K562 (cell line): ENCODE data around the gene CAMKV. TPM values are rescaled to one million over a fixed set of nuclear protein-coding genes. Genes with fewer than 3 reads are reported as not detected.
"Not testable (repeated sequence)": the region's sequence is repeated elsewhere in the genome, so short reads cannot be mapped to it uniquely, and the experiment has no call there.

Source experiments
- ATAC-seq: fragments of 200-7000 bp; cut with Tn5 transposase; 3 replicates; pipeline ENCODE4 v1.9.1; 2020; ENCODE audit warnings: moderate library complexity
- BruUV-seq: library from RNA; stranded (reverse); fragments of 400-500 nt; replicated peaks from 2 replicates; lab custom pipeline; 2021; lab: Mats Ljungman, UMichigan
- CTCF ChIA-PET: fragments of 300-600 bp; formaldehyde crosslinking; extraction: SDS; loops from one replicate; lab custom pipeline; 2021; ENCODE audit warnings: low intra/inter-chr PET ratio; lab: Yijun Ruan, JAX
- POLR2A ChIA-PET: fragments of 300-600, 350-650 bp; sonication (Branson Sonifier 250); formaldehyde crosslinking; extraction: SDS; loops from one replicate; lab custom pipeline; 2021; ENCODE audit warnings: antibody characterized with exemption, inconsistent platforms; lab: Yijun Ruan, JAX
- DNase-seq, 4 experiments: peaks; one replicate each; pipeline versions ENCODE4 v3.0.0 to v3.0.0-alpha.2; 2011 to 2018; ENCODE audit warnings: low spot score in 3 of 4, mixed read lengths in 3 of 4; ENCODE audit errors: extremely low read depth in 1 of 4
- FAIRE-seq: peaks from 2 replicates; lab custom pipeline; 2011; peaks lifted over from hg19 to GRCh38; lab: Jason Lieb, UNC
- H2AFZ ChIP-seq: 2 replicates; pipeline ENCODE4 v1.6.0; 2011; ENCODE audit warnings: low read depth, low read length, control low read depth, inconsistent platforms
- H3K27ac ChIP-seq: fragments of 200-600 bp; 3 replicates; pipeline ENCODE4 v1.8.0; 2011; ENCODE audit warnings: low read depth, mild to moderate bottlenecking, control low read depth, inconsistent platforms, low read length, moderate library complexity, mixed read lengths; ENCODE audit errors: extremely low read depth
- H3K27me3 ChIP-seq, 2 experiments: fragments of 300-600 bp in 1 of 2; 2 replicates in 1 of 2; 3 replicates in 1 of 2; pipeline versions ENCODE4 v1.6.0 to v1.8.0; 2011; ENCODE audit warnings: inconsistent platforms in 2 of 2, low read length in 2 of 2, mild to moderate bottlenecking in 1 of 2, mixed read lengths in 1 of 2, moderate library complexity in 1 of 2; ENCODE audit not compliant: control insufficient read depth in 2 of 2, insufficient read depth in 2 of 2
- H3K36me3 ChIP-seq: fragments of 300-600 bp; 3 replicates; pipeline ENCODE4 v1.8.0; 2011; ENCODE audit warnings: mild to moderate bottlenecking, low read length, inconsistent platforms; ENCODE audit not compliant: control insufficient read depth, insufficient read depth
- H3K4me1 ChIP-seq, 2 experiments: fragments of 200-600 bp in 1 of 2; replicated peaks in 1 of 2; 2 replicates in 1 of 2; 3 replicates in 1 of 2; pipeline versions ENCODE4 v1.5.1 to v1.8.0; 2011; ENCODE audit warnings: inconsistent platforms in 2 of 2, low read length in 2 of 2, mild to moderate bottlenecking in 1 of 2, mixed read lengths in 1 of 2, moderate library complexity in 1 of 2; ENCODE audit not compliant: control insufficient read depth in 2 of 2, insufficient read depth in 2 of 2
- H3K4me2 ChIP-seq: 2 replicates; pipeline ENCODE4 v1.6.1; 2011; ENCODE audit warnings: low read length, control low read depth, inconsistent platforms, mixed read lengths; ENCODE audit not compliant: insufficient read depth
- H3K4me3 ChIP-seq: fragments of 200-600 bp; sonication (generic), shearing (Covaris generic); 2 replicates; pipeline ENCODE4 v1.5.1; 2016; ENCODE audit warnings: control low read depth, inconsistent platforms
- H3K79me2 ChIP-seq: fragments of 200-600 bp; 3 replicates; pipeline ENCODE4 v1.8.0; 2011; ENCODE audit warnings: low read length, inconsistent platforms; ENCODE audit not compliant: control insufficient read depth, insufficient read depth
- H3K9ac ChIP-seq, 2 experiments: 2 replicates each; pipeline versions ENCODE4 v1.6.0 to v1.6.1; 2011; ENCODE audit warnings: low read depth in 2 of 2, low read length in 2 of 2, control low read depth in 1 of 2, inconsistent platforms in 1 of 2, mild to moderate bottlenecking in 1 of 2, mixed read lengths in 1 of 2; ENCODE audit not compliant: insufficient read depth in 1 of 2
- H3K9me1 ChIP-seq: one replicate; pipeline ENCODE4 v1.6.0; 2011; ENCODE audit warnings: inconsistent platforms, mild to moderate bottlenecking, low read length, moderate library complexity; ENCODE audit not compliant: control insufficient read depth, insufficient read depth
- H3K9me3 ChIP-seq: replicated peaks from 2 replicates; pipeline ENCODE4 v1.5.1; 2011; ENCODE audit warnings: low read depth, low read length, inconsistent platforms; ENCODE audit not compliant: control insufficient read depth, insufficient read depth
- H4K20me1 ChIP-seq: replicated peaks from 2 replicates; pipeline ENCODE4 v1.6.1; 2011; ENCODE audit warnings: low read length, inconsistent platforms, mixed read lengths; ENCODE audit not compliant: control insufficient read depth, insufficient read depth
- WGBS: fragments of 100-300 bp; shearing (Covaris generic); methylation state at CpG from one replicate; pipeline ENCODE4 v1.1.6; 2016; ENCODE audit warnings: low coverage, mixed read lengths; ENCODE audit not compliant: insufficient coverage; ENCODE audit errors: missing lambda C conversion rate; 5-methylcytosine and 5-hydroxymethylcytosine counted together
- in situ Hi-C: fragments of 300-500 bp; cut with MboI; formaldehyde crosslinking; loops from 4 replicates; pipeline ENCODE4 v1.15.0; 2018; ENCODE audit warnings: inconsistent platforms, mixed read lengths
- intact Hi-C: fragments of 100-400 bp; cut with micrococcal nuclease; formaldehyde crosslinking; loops from 2 replicates; pipeline ENCODE4 v1.14.2; 2022
- polyA plus RNA-seq, 8 experiments: library from polyadenylated mRNA; depleted of rRNA in 4 of 8; stranded (reverse) in 5 of 8; unstranded in 3 of 8; fragments of >200 nt; fragmentation: Nextera tagmentation in 2 of 8; fragmentation: Illumina TruSeq in 1 of 8; extraction: Ambion mirVana in 2 of 8; extraction: Trizol in 1 of 8; gene quantifications; 2 replicates each; pipeline versions ENCODE4 v1.2.1 to v1.2.3, GENCODE V29; 2011 to 2014; ENCODE audit warnings: inconsistent platforms in 1 of 8, missing spikeins in 1 of 8
- total RNA-seq, 7 experiments: library from RNA; depleted of rRNA in 6 of 7; stranded (reverse); fragments of >200 nt in 6 of 7; fragmentation: Illumina TruSeq in 2 of 7; extraction: Trizol in 2 of 7; gene quantifications; 2 replicates each; pipeline versions ENCODE4 v1.2.1 to v1.2.3, GENCODE V29; 2011 to 2021; ENCODE audit warnings: low replicate concordance in 1 of 7
- TF ChIP-seq, protein P1 (sequence below): fragments of 450-650 bp; IDR thresholded peaks from 2 replicates; pipeline ENCODE4 v1.6.1; 2016; ENCODE audit warnings: mild to moderate bottlenecking, moderate library complexity

Gene CAMKV
- total and polyA plus RNA-seq, 9 of the 15 experiments (the other 6 are each of a cell fraction or from before 2014, with no cell fraction given) = 0.08 to 2.7 (median 0.79) TPM

GRCh38 chr3:49869525-49870126 is at the start of gene CAMKV (continued):
- TF ChIP-seq, protein P1, sequence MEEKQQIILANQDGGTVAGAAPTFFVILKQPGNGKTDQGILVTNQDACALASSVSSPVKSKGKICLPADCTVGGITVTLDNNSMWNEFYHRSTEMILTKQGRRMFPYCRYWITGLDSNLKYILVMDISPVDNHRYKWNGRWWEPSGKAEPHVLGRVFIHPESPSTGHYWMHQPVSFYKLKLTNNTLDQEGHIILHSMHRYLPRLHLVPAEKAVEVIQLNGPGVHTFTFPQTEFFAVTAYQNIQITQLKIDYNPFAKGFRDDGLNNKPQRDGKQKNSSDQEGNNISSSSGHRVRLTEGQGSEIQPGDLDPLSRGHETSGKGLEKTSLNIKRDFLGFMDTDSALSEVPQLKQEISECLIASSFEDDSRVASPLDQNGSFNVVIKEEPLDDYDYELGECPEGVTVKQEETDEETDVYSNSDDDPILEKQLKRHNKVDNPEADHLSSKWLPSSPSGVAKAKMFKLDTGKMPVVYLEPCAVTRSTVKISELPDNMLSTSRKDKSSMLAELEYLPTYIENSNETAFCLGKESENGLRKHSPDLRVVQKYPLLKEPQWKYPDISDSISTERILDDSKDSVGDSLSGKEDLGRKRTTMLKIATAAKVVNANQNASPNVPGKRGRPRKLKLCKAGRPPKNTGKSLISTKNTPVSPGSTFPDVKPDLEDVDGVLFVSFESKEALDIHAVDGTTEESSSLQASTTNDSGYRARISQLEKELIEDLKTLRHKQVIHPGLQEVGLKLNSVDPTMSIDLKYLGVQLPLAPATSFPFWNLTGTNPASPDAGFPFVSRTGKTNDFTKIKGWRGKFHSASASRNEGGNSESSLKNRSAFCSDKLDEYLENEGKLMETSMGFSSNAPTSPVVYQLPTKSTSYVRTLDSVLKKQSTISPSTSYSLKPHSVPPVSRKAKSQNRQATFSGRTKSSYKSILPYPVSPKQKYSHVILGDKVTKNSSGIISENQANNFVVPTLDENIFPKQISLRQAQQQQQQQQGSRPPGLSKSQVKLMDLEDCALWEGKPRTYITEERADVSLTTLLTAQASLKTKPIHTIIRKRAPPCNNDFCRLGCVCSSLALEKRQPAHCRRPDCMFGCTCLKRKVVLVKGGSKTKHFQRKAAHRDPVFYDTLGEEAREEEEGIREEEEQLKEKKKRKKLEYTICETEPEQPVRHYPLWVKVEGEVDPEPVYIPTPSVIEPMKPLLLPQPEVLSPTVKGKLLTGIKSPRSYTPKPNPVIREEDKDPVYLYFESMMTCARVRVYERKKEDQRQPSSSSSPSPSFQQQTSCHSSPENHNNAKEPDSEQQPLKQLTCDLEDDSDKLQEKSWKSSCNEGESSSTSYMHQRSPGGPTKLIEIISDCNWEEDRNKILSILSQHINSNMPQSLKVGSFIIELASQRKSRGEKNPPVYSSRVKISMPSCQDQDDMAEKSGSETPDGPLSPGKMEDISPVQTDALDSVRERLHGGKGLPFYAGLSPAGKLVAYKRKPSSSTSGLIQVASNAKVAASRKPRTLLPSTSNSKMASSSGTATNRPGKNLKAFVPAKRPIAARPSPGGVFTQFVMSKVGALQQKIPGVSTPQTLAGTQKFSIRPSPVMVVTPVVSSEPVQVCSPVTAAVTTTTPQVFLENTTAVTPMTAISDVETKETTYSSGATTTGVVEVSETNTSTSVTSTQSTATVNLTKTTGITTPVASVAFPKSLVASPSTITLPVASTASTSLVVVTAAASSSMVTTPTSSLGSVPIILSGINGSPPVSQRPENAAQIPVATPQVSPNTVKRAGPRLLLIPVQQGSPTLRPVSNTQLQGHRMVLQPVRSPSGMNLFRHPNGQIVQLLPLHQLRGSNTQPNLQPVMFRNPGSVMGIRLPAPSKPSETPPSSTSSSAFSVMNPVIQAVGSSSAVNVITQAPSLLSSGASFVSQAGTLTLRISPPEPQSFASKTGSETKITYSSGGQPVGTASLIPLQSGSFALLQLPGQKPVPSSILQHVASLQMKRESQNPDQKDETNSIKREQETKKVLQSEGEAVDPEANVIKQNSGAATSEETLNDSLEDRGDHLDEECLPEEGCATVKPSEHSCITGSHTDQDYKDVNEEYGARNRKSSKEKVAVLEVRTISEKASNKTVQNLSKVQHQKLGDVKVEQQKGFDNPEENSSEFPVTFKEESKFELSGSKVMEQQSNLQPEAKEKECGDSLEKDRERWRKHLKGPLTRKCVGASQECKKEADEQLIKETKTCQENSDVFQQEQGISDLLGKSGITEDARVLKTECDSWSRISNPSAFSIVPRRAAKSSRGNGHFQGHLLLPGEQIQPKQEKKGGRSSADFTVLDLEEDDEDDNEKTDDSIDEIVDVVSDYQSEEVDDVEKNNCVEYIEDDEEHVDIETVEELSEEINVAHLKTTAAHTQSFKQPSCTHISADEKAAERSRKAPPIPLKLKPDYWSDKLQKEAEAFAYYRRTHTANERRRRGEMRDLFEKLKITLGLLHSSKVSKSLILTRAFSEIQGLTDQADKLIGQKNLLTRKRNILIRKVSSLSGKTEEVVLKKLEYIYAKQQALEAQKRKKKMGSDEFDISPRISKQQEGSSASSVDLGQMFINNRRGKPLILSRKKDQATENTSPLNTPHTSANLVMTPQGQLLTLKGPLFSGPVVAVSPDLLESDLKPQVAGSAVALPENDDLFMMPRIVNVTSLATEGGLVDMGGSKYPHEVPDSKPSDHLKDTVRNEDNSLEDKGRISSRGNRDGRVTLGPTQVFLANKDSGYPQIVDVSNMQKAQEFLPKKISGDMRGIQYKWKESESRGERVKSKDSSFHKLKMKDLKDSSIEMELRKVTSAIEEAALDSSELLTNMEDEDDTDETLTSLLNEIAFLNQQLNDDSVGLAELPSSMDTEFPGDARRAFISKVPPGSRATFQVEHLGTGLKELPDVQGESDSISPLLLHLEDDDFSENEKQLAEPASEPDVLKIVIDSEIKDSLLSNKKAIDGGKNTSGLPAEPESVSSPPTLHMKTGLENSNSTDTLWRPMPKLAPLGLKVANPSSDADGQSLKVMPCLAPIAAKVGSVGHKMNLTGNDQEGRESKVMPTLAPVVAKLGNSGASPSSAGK = peak; percentile 15; the same call in 1 of the 2 replicates

DNA sequence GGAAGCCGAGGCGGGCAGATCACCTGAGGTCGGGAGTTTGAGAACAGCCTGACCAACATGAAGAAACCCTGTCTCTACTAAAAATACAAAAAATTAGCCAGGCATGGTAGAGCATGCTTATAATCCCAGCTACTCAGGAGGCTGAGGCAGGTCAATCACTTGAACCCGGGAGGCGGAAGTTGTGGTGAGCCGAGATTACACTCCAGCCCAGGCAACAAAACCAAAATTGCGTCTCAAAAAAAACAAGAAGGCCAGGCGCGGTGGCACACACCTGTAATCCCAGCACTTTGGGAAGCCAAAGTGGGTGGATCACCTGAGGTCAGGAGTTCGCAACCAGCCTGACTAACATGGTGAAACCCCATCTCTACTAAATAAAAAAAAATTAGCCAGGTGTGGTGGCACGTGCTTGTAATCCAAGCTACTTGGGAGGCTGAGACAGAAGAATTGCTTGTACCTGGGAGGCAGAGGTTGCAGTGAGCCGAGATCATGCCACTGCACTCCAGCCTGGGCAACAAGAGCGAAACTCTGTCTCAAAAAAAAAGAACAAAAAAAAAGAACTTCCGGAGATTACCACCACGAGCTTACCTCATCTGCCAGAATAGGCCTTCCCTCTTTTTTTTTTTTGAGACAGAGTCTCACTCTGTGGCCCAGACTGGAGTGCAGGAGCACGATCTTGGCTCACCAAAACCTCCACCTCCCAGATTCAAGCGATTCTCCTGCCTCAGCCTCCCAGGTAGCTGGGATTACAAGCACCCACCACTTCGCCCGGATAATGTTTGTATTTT is 48.3 kb upstream of the CAMKV start:
- BruUV-seq, CTCF ChIA-PET, H3K27ac ChIP-seq, intact Hi-C loops, H3K79me2 ChIP-seq, in situ Hi-C loops, H3K4me2 ChIP-seq, H3K9ac ChIP-seq, H3K4me3 ChIP-seq, DNase-seq, H2AFZ ChIP-seq, H4K20me1 ChIP-seq, H3K9me3 ChIP-seq, FAIRE-seq, H3K9me1 ChIP-seq, H3K27me3 ChIP-seq, ATAC-seq, H3K36me3 ChIP-seq, H3K4me1 ChIP-seq: not testable (repeated sequence)
- POLR2A ChIA-PET = interaction anchor here (1.4 kb wide), 1 partner anchor 8 kb away, joined by 7 read pairs; no protein-coding TSS in a partner anchor
- 87% methylated on average over 8 of the region's 19 CpGs for WGBS
